GM06990 (cell line): ENCODE measurements around the gene BBOF1.

Source experiments
- DNase-seq: peaks from one replicate; pipeline ENCODE4 v3.0.0-alpha.2; 2011; ENCODE audit not compliant: insufficient read length; ENCODE audit errors: extremely low read depth
- H3K27me3 ChIP-seq: replicated peaks from 2 replicates; pipeline ENCODE4 v1.6.0; 2011; ENCODE audit warnings: low read length; ENCODE audit not compliant: control insufficient read depth, insufficient read depth
- H3K36me3 ChIP-seq: 2 replicates; pipeline ENCODE4 v1.5.1; 2011; ENCODE audit warnings: low read length; ENCODE audit not compliant: control insufficient read depth, insufficient read depth
- H3K4me3 ChIP-seq: replicated peaks from 2 replicates; pipeline ENCODE4 v1.5.1; 2011; ENCODE audit warnings: low read depth, mild to moderate bottlenecking, control low read depth, low read length
- CTCF ChIP-seq: IDR thresholded peaks from 2 replicates; pipeline ENCODE4 v1.5.1; 2011; ENCODE audit warnings: low read length, control low read depth, mild to moderate bottlenecking, inconsistent platforms; ENCODE audit not compliant: insufficient read depth, poor library complexity, severe bottlenecking

Gene BBOF1

GRCh38 chr14:74062809-74063150, 43.6 kb downstream of the BBOF1 start:
- H3K4me3 ChIP-seq: no peak overlapping the region
- H3K36me3 ChIP-seq: peaks cover 2% of the 10 kb centered on the region
- H3K27me3 ChIP-seq: no peaks in the 10 kb centered on the region
- TF ChIP-seq CTCF: no peak
- DNase-seq: no peak

- H3K27me3 ChIP-seq: no peaks in the 10 kb centered on the region
- no peak for DNase-seq
- no peak for TF ChIP-seq CTCF
- no peak overlapping the region for H3K4me3 ChIP-seq
- peaks cover 2% of the 10 kb centered on the region for H3K36me3 ChIP-seq
Measured at GRCh38 chr14:74064426-74064825, 45.3 kb downstream of the BBOF1 start.

GRCh38 chr14:74064883-74065282, 45.7 kb downstream of the BBOF1 start:
- peaks cover 2% of the 10 kb centered on the region for H3K36me3 ChIP-seq
- DNase-seq: no peak
- H3K27me3 ChIP-seq: no peaks in the 10 kb centered on the region
- H3K4me3 ChIP-seq: no peak overlapping the region
- no peak for TF ChIP-seq CTCF

- Histone ChIP-seq H3K4me3 (no peak overlapping the region), H3K27me3 (no peaks in the 10 kb centered on the region), H3K36me3 (peaks cover 2% of the 10 kb centered on the region)
- no peak for DNase-seq
- TF ChIP-seq CTCF: no peak
Measured at GRCh38 chr14:74065746-74066575, 46.8 kb downstream of the BBOF1 start.

GRCh38 chr14:74077401-74077800, 58.3 kb downstream of the BBOF1 start:
- TF ChIP-seq CTCF: no peak
- no peak overlapping the region for H3K4me3 ChIP-seq
- no peak for DNase-seq

More at GRCh38 chr14:74077401-74077800, 58.3 kb downstream of the BBOF1 start:
- Histone ChIP-seq H3K36me3 (no peaks in the 10 kb centered on the region), H3K27me3 (no peaks in the 10 kb centered on the region)
